Gastrocnemius medialis (tissue), 4 donors: Measurements from ENCODE around the gene ENPP3.

Source experiments
- CTCF ChIP-seq, 5 experiments: fragments of 450-650 bp in 3 of 5; fragments of 200-600 bp in 2 of 5; sonication (generic) in 2 of 5; IDR thresholded peaks in 4 of 5; conservative IDR thresholded peaks in 1 of 5; 1 replicate in 4 of 5; 2 replicates in 1 of 5; pipeline ENCODE4 v1.5.1; 2016 to 2019; ENCODE audit warnings: antibody characterized with exemption in 5 of 5, mild to moderate bottlenecking in 3 of 5, moderate library complexity in 3 of 5
- POLR2A ChIP-seq, 2 donors: fragments of 450-650 bp; IDR thresholded peaks; one replicate each; pipeline ENCODE4 v1.6.1; 2017; ENCODE audit warnings: antibody characterized with exemption in 2 of 2, mild to moderate bottlenecking in 2 of 2, moderate library complexity in 2 of 2

DNA sequence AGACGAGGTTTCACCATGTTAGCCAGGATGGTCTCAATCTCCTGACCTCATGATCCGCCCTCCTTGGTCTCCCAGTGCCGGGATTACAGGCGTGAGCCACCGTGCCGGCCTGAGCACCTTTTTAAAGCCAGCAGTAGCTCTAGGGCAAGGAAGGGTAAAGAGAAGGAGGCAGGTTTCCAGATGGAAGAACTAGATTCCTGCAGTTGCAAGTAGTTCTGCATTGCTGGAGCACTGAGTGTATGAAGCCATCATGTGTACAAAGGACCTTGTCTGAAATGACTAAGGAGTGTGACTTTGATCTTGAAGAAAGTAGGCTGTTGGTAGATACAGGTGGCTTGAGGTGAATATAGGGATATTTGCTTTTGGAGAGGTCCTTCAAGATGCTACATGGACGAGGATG, 59.9 kb downstream of the ENPP3 start:
- no peak for TF ChIP-seq CTCF (IDR thresholded peaks at IDR 0.05 in 4 of 5, conservative IDR thresholded peaks at IDR 0.05 in 1 of 5)
- no peak for TF ChIP-seq POLR2A (IDR thresholded peaks at IDR 0.05)
